Dedifferentiated amniotic fluid mesenchymal stem cell (primary cell): ENCODE measurements around the gene TATDN2.

ENCODE experiments used
- DNase-seq: peaks from one replicate; pipeline ENCODE4 v3.0.0-alpha.2; 2016; ENCODE audit errors: extremely low spot score

Gene TATDN2

GRCh38 chr3:10317311-10317960, 69.2 kb downstream of the TATDN2 start:
- no peak for DNase-seq

- DNase-seq, result no peak
These were observed 69.7 kb downstream of the TATDN2 start for GRCh38 chr3:10317961-10318350.

- no peak for DNase-seq
These were observed 71.0 kb downstream of the TATDN2 start for GRCh38 chr3:10319251-10319650.

- no peak for DNase-seq
These were observed 71.5 kb downstream of the TATDN2 start for GRCh38 chr3:10319804-10320203.

GRCh38 chr3:10320320-10320677, 72.0 kb downstream of the TATDN2 start:
- no peak for DNase-seq

GRCh38 chr3:10321630-10322351, 73.5 kb downstream of the TATDN2 start:
- DNase-seq, result no peak

GRCh38 chr3:10322352-10322710, 74.1 kb downstream of the TATDN2 start:
- DNase-seq, result no peak

GRCh38 chr3:10327592-10327991, 79.3 kb downstream of the TATDN2 start:
- no peak for DNase-seq

GRCh38 chr3:10328460-10329071, 80.3 kb downstream of the TATDN2 start:
- no peak for DNase-seq

GRCh38 chr3:10329495-10330015, 81.3 kb downstream of the TATDN2 start:
- no peak for DNase-seq

GRCh38 chr3:10330319-10330718, 82.1 kb downstream of the TATDN2 start:
- no peak for DNase-seq
